ENCODE measurements around the gene ENDOU. TPM values are rescaled to one million over a fixed set of nuclear protein-coding genes. Genes with fewer than 3 reads are reported as not detected.

ENDOU gene
- total RNA-seq, 2 donors from 2014 or later = 1.0 TPM; not detected in 1

DNA sequence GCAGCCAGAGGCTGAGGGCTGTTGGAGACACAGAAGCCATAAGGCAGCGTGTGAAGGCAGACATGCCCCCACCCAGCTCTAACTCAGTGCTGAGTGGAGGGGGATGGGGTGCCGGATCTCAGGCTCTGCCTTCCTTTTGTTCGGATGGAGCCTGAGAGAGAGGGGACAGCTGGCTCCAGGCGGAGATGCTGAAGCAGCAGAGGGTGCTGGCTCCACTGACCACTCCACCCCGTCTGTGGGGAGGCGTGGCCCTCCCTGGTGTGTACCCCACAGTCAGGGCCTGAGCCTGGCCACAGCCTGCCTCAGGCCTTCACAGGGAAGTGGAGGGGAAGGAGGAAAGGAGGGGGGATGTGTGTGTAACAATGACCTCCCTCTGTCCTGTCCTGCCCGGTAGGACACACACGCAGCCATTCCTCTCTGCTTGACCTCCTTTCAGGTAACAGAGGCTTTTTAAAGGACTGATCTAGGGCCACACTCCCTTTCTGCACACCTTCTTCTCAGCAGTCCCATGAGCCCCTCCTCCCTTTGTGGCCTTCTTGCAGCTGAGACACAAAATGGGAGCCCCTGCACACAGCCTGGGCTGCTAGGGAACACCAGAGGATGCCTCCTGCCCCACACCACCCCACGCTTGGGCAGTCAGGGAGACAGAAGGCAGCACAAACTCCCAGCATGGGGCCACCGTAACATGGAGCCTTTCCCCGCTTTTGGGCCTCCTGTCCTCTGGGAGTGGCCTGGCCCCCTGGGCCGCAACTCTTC is 9.6 kb upstream of the ENDOU start:
- Histone ChIP-seq H3K27me3 (replicated peaks; ENCODE audit: insufficient read depth) (no peaks in the 10 kb centered on the region), H3K9me3 (no peaks in the 10 kb centered on the region), H3K4me3 (no peak overlapping the region), H3K36me3 (no peaks in the 10 kb centered on the region), H3K27ac (peak overlapping the region; percentile 32 to 66), H3K4me1 (replicated peaks) (no peaks in the 10 kb centered on the region)
- DNase-seq (ENCODE audit: low spot score) = no peak
- WGBS = 62% methylated on average over 12 of the region's 12 CpGs
- intact Hi-C loops (cut with DNase I) = no loop called here
- TF ChIP-seq POLR2AphosphoS5 (IDR thresholded peaks at IDR 0.05) (no peak), POLR2A (IDR thresholded peaks at IDR 0.05) (no peak)
- TF ChIP-seq, protein P1, sequence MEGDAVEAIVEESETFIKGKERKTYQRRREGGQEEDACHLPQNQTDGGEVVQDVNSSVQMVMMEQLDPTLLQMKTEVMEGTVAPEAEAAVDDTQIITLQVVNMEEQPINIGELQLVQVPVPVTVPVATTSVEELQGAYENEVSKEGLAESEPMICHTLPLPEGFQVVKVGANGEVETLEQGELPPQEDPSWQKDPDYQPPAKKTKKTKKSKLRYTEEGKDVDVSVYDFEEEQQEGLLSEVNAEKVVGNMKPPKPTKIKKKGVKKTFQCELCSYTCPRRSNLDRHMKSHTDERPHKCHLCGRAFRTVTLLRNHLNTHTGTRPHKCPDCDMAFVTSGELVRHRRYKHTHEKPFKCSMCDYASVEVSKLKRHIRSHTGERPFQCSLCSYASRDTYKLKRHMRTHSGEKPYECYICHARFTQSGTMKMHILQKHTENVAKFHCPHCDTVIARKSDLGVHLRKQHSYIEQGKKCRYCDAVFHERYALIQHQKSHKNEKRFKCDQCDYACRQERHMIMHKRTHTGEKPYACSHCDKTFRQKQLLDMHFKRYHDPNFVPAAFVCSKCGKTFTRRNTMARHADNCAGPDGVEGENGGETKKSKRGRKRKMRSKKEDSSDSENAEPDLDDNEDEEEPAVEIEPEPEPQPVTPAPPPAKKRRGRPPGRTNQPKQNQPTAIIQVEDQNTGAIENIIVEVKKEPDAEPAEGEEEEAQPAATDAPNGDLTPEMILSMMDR (IDR thresholded peaks at IDR 0.05) = no peak

DNA sequence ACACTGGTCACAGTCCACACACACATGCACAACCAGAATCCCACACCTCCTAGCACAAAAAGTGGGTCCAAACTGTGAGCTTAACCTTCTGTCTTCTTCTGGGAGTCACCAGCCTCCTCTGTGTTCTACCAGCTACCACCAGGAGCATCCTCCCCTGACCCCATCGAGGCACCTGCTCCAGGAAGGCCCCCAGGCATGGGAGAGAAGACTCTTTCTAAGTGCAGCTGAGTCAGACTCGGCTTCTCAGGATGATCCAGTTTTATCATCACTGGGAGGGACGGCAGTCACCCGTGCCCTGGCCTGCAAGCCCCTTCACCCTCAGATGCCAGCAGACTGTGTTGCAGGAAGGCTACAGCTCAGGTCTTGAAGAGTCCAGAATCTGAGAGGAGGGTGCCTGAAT is 7.9 kb upstream of the ENDOU start:
- Histone ChIP-seq H3K27ac (no peak overlapping the region), H3K9me3 (no peaks in the 10 kb centered on the region), H3K36me3 (no peaks in the 10 kb centered on the region), H3K4me3 (no peak overlapping the region), H3K27me3 (replicated peaks; ENCODE audit: insufficient read depth) (no peaks in the 10 kb centered on the region), H3K4me1 (replicated peaks) (no peaks in the 10 kb centered on the region)
- DNase-seq (ENCODE audit: low spot score) = no peak
- TF ChIP-seq POLR2AphosphoS5 (IDR thresholded peaks at IDR 0.05) (no peak), POLR2A (IDR thresholded peaks at IDR 0.05) (no peak)
- TF ChIP-seq, protein P1 (IDR thresholded peaks at IDR 0.05) = no peak
- intact Hi-C loops (cut with DNase I) = no loop called here
- whole genome bisulfite sequencing = 80% methylated on average over 4 of the region's 4 CpGs

DNA sequence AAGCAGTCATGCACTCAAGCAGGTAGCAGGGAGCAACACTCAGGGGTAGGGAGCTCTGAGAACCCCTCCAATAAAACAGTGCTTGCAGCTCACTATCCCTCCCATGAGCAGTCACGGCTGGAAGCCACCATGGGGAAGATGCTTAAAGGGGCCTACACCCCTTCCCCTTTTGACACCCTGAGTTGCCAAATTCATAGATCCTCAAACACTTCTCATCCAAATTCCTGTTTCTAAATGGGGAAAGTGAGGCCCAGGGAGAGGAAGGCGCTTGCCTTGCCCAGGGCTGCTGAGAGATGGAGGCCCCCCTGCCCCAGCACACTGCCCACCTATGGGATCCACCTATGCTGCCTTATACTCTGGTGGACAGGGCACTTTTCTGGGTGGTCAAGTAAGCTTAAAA is 7.2 kb upstream of the ENDOU start:
- Histone ChIP-seq H3K4me1 (replicated peaks) (no peaks in the 10 kb centered on the region), H3K9me3 (no peaks in the 10 kb centered on the region), H3K27ac (no peak overlapping the region), H3K4me3 (no peak overlapping the region), H3K36me3 (no peaks in the 10 kb centered on the region), H3K27me3 (replicated peaks; ENCODE audit: insufficient read depth) (no peaks in the 10 kb centered on the region)
- TF ChIP-seq, protein P1 (IDR thresholded peaks at IDR 0.05) = no peak
- TF ChIP-seq POLR2AphosphoS5 (IDR thresholded peaks at IDR 0.05) (no peak), POLR2A (IDR thresholded peaks at IDR 0.05) (no peak)
- DNase-seq (ENCODE audit: low spot score) = no peak
- WGBS = 80% methylated on average over 2 of the region's 2 CpGs
- intact Hi-C loops (cut with DNase I) = no loop called here

DNA sequence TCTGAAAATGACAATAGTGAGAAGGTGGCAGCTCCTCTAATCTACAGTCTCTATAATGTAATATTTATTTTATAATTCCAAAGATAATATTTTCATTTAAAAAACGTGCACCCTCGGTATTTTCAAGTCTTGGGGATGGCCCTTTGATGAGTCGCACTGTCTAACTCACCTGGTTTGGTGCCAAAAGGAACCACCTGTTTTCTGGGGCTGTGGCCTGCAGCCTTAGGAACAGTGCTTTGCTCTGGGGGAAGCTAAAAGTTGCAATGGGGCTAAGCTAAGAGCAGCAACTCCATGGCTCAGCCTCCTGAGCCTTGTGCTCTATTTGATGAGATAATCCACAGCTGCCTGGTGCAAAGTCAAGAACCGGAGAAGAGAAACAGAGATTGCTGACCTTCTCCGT is 6.4 kb upstream of the ENDOU start:
- no peaks in the 10 kb centered on the region for H3K4me1 ChIP-seq (replicated peaks)
- WGBS = 74% methylated on average over 4 of the region's 5 CpGs
- no peaks in the 10 kb centered on the region for H3K36me3 ChIP-seq
- no peak overlapping the region for H3K4me3 ChIP-seq
- no peak overlapping the region for H3K27ac ChIP-seq
- no peak for DNase-seq (ENCODE audit: low spot score)
- H3K9me3 ChIP-seq = no peaks in the 10 kb centered on the region
- TF ChIP-seq POLR2A (IDR thresholded peaks at IDR 0.05) (no peak), POLR2AphosphoS5 (IDR thresholded peaks at IDR 0.05) (no peak)
- TF ChIP-seq, protein P1 (IDR thresholded peaks at IDR 0.05) = no peak
- intact Hi-C loops (cut with DNase I) = no loop called here
- no peaks in the 10 kb centered on the region for H3K27me3 ChIP-seq (replicated peaks; ENCODE audit: insufficient read depth)

DNA sequence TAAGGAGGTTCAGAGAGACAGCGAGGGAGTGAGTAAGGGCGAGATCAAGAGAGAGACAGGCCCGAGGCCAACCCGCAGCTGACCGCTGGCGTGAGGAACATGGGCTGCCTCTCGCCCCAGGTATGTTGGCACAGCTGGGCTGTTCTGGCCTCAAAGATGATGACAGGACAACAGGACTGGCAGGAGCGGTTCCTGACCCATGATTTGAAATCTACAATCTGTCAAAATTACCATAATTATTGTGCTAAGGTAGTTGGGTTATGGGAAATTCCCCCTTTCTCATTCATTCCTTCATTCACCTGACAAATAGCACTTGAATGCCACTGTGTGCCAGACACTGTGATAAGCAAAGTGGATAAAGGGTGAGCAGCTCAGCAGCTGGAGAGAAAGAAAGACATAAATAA is 5.1 kb upstream of the ENDOU start:
- 39% methylated on average over 8 of the region's 8 CpGs for WGBS
- TF ChIP-seq, protein P1 (IDR thresholded peaks at IDR 0.05) = no peak
- TF ChIP-seq POLR2AphosphoS5 (IDR thresholded peaks at IDR 0.05) (no peak), POLR2A (IDR thresholded peaks at IDR 0.05) (no peak)
- DNase-seq (ENCODE audit: low spot score) = no peak
- H3K27me3 ChIP-seq (replicated peaks; ENCODE audit: insufficient read depth) = no peaks in the 10 kb centered on the region
- H3K27ac ChIP-seq = peak overlapping the region in 1 of 2 donors; percentile 26
- intact Hi-C loops (cut with DNase I) = no loop called here
- H3K4me1 ChIP-seq (replicated peaks) = no peaks in the 10 kb centered on the region
- no peaks in the 10 kb centered on the region for H3K36me3 ChIP-seq
- H3K9me3 ChIP-seq = no peaks in the 10 kb centered on the region
- H3K4me3 ChIP-seq = no peak overlapping the region
